GDM1 (cell line): ENCODE data around the gene KISS1R.
"Not testable (repeated sequence)": the region's sequence is repeated elsewhere in the genome, so short reads cannot be mapped to it uniquely, and the experiment has no call there.

Experiments
- DNase-seq: peaks from one replicate; lab custom pipeline; 2025; lab: John Stamatoyannopoulos, UW

Gene KISS1R

DNA sequence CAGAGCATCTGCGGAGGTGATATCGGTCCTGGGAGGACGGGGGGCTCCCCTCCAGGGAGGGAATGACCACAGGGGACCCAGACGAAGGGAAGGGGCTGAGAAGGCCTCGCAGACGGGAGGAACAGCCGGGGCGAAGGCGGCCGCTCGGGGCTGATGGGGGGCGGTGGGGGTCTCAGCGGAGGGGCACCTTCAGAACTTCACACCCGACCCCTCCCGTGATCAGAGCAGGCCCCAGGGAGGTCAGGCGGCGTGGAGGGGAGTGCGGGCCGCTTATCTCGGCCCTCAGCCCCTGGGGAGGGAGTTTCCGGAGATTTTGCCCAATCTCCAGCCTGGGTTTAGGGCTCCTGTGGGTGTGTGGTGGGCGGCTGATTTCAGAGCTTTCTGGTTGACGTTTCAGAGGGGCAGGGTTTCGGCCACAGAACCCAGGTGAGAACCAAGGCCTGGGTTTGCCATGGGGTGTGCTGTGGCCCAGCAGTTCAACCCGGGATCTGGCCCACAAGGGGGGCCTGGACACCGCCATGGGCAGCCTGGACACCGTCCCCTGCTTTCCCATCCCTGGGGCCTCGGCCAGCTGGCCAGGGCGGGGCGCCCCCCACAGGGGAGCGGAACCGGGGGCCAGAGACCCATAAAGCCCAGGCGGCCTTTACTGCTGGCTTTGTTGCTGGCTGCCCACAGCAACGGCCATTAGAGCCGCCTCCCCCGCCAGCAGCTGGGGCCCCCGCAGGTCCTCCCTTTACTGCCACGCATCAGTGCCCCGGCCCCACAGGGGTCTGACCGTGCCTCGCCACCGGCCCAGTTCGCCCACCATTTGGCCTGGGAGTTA, 37.8 kb downstream of the KISS1R start:
- no peak for DNase-seq

DNA sequence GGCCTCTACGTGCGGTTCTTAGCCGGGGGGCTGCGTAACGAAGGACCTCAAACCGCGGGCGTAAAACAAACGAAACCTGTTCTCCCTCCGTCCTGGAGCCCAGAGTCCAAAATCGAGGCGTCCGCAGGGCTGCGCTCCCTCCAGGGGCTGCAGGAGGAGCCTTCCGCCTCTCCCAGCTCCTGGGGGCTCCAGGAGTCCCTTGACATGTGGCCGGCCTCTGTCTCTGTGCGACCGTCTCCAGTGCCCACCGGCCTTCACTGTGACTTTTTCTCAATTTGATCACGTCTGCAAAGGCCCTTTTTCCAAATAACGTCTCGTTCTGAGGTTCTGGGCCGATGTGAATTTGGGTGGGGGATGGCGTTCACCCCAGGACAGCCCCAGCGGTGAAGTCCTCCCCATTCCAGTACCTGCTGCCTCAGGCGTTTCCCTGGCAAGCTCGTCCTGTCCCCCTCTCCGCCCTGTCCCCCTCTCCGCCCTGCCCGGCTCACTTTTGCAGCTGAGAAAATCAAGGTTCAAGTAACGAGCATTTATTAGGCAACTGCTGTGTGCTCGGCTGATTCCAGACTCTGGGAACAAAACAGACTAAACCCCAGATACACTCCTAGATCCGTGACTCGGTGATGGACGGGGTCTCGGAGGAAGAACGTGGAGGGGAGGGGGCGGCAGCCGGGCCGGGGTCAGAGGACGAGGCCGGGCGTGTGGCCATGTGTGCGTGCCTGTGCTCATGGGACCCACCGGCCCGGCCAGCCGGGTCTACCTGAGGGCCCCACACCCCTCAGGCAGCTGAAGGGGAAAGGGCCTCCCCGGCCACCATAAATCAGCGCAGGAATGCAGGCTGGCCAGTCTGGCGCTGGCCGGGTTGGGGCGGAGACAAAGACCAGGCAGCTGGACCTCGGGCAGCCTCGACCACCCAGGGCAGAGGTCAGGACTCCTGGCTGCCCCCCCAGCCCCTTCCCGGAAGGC, 39.0 kb downstream of the KISS1R start:
- DNase-seq: no peak

DNA sequence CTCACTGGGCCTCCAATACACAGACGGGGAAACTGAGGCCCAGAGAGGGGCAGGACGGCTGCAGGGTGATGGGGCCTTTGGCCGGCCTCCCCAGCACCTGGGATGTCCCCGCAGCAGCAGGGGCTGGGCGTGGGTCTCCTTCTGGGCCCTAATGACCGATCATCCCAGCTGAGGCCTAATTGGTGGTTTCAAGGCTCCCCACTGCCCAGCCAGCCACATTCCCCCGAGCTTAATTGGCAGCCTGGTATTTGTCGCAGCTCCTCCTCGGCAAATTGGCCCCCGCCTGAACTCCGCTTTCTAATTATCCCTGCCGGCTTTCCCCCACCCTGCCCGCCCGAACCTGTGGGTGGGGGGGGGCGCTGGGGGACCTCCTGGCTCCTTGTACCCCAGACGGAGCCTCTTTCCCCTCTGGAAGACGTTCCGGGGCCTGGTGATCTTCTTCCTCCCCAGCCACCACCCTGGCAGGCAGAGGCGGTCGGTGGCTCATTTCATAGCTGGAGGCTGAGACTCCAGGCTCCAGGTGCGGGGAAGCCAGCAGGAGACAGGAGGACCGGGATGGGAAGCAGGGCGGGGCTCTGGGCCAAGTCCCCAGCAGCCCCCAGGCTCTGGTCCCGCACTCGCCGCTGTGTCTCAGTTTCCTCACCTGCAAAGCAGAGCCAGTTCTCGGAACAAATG, 39.8 kb downstream of the KISS1R start:
- no peak for DNase-seq

DNA sequence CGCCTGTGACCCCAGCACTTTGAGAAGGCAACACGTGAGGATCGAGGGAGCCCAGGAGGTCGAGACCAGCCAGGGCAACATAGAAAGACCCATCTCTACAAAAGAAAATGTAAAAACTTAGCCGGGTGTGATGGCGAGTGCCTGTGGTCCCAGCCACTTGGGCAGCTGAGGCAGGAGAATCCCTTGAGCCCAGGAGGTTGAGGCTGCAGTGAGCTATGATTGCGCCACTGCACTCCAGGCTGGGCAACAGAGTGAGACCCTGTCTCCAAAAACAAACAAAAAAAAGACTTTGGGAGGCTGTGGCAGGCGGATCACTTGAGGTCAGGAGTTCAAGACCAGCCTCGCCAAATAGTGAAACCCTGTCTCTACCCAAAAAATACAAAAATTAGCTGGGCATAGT, 40.4 kb downstream of the KISS1R start:
- DNase-seq: not testable (repeated sequence)

DNA sequence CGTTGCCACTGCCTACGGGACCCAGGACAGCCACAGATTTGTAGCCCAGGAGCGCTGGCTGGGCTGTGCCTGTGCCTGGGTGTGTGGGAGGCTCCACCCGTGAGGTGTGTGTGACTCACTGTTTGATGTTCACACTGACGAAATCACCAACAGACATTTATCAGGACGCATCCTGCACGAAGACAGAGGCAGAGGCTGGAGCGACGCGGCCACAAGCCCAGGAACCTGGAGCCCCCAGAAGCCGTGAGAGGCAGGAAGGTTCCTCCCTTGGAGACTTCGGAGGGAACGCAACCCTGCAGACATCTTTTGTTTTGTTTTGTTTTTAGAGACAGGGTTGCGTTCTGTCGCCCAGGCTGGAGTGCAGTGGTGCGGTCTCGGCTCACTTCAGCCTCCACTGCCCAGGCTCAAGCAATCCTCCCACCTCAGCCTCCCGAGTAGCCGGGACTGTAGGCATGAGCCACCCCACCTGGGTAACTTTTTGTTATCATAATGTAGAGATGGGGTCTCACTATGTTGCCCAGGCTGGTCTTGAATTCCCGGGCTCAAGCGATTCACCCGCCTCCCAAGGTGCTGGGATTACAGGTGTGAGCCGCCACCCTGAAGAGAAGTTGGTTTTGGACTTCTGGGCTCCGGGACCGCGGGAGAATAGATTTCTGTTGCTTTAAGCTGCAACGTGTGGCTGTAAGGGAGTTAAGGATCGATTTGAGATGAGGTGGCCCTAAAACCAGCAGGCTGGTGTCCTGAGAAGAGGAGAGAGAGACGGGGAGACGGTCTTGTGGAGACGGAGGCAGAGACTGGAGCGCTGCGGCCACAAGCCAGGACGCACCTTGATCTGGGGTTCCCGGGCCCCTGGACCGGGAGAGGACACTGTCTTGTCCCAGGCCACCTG, 42.1 kb downstream of the KISS1R start:
- no peak for DNase-seq

DNA sequence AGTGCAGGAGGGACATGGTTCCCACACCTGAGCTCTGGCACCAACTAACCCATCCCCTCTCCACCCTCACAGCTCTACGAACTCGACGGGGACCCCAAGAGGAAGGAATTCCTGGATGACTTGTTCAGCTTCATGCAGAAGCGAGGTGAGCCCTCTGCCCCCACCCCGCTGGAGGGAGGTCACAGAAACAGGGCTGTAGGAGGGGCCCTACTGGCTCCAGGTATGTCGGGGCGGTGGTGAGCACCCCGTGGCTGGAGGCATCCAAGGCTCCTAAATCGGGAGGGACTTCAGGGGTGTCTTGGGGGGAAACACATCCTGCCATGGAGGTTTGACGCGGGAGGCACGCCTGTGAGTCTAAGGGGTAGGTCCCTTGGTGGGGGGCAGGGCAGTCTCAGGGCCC, 42.9 kb downstream of the KISS1R start:
- DNase-seq: no peak

DNA sequence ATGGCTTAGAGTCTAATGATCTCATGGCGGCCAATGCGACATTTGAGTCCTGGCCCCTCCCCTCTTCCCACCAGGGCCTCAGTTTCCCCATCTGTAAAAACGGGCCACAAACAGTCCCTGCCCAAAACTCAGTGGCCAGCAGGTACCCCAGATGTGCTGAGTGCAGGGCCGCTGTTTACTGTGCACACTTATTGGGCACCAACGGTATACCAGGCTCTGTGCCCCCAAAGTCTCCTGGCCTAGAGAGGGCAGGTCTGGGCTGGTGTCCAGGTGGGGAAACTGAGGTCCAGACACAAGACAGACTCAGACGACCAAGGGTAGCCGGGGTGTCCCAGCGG, 43.4 kb downstream of the KISS1R start:
- no peak for DNase-seq

DNA sequence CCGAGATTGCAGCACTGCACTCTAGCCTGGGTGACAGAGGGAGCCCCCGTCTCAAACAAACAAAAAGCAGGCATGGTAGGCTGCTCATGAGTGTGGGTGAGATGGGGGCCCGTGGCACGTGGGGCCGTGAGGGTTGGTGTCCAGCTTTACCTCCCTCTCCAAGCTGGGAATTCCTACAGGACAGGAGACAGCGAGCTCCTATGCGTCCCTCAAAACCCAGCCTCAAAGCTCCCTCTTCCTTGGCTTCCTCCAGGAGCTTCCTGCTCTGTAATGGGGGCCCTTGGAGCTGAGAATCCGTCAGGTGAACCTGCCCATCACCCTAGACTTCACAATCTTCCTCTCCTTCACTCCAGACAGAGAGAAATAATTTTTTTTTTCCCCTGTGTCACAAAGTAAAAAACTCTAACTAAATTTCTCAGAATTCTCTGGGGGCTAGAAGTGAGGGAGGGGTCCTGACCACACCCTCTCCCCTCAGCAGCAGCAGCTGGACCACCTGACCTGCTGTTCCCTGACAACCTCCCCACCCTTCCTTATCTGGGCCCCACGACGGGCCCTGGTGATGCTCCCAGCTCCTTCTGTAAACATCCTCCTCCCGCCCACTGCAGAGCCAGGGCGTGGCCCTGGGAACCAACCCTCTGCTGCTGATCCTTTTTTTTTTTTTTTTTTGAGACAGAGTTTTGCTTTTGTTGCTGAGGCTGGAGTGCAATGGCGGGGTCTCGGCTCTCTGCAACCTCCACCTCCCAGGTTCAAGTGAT, 44.9 kb downstream of the KISS1R start:
- DNase-seq: no peak

DNA sequence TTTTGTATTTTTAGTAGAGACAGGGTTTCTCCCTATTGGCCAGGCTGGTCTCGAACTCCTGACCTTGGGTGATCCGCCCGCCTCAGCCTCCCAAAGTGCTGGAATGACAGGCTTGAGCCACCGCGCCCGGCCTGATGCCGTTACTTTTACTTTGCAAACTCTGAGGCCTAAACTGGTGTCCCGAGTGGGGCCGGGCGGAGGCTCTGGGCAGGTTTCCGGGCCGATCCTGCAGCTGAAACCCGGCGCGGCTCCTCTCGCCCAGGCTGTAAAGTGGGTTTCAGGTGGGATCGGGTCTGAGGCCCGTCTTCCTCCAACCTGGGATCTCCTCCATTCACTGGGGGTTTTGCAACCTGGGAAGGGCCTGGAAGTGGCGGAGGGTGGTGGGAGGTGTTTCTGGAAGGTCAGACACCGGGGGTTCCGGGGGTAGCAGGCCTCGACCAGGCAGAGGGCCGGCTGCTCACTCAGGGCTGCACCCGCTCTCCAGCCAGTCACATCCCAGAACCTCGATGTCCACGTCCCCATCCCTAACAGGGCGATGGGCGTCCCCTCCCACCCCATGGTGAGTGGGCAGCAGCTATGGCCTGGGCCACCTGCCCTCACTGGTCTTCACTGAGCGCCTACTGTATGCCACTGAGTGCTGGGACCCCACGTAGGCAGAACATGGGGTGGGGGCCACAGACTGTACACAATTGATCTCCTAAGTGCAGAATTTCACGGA, 45.7 kb downstream of the KISS1R start:
- DNase-seq: no peak

DNA sequence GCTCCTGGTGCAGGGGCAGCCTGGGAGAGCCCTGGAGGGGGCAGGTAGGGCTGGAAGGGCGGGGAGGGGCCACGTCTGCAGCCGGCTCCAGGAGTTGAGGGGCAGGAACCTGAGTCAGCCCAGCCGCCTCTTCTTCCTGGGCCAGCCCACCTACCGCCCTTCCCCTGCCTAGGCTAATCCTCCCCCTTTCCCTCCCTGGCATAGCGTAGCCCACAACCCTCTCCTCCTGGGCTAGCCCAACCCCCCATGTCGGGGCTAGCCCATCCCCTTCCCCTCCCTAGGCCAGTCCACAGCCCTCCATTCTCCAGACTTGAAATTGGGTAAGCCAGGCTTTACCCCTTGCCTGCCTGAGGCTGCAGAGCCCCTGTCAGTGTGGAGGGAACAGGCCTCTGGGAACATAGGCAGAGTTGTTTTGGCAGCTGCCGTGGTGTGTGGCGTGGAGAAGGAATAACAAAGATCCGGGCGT, 46.4 kb downstream of the KISS1R start:
- no peak for DNase-seq

DNA sequence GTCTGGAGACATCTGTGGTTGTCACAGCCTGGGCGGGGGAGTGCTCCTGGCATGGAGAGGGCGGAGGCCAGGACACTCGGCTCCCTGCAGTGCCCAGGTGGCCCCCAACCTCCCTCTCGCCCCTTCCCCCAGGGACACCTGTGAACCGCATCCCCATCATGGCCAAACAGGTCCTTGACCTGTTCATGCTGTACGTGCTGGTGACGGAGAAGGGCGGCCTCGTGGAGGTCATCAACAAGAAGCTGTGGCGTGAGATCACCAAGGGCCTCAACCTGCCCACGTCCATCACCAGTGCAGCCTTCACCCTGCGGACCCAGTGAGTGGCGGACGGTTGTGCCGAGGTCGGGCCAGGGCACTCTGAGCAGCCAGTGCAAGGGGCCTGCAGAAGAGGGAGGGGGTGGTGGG, 47.0 kb downstream of the KISS1R start:
- DNase-seq: no peak

DNA sequence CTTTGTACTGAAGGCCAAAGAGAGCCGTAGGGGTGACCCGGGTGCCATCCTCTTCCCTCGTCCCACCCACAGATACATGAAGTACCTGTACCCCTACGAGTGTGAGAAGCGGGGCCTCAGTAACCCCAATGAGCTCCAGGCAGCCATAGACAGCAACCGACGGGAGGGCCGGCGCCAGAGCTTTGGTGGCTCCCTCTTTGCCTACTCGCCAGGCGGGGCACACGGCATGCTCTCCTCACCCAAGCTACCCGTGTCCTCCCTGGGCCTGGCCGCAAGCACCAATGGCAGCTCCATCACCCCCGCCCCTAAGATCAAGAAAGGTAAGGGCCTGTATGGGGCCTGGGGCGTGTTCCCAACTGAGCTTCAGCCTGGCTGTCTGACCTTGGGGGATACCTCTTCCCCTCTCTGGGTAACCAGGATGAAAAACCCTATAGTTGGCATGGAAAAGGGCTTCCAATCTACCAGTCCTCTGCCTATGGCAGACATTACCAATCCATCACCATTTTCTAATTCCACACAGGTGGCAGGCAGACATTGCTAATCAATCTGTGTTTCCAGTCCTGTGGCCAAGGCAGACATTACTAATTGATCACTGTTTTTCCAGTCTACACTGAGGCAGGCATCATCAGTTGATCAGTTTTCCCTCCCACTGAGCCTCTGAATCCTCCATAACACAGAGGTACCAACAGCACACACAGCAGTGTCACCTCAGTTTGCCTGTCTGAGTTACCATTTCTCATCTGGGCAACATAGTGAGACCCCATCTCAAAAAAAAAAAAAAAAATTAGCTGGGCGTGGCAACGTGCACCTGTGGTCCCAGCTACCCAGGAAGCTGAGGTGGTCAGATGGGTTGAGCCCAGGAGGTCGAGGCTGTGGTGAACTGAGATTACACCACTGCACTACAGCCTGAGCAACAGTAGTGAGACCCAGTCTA, 47.9 kb downstream of the KISS1R start:
- DNase-seq: no peak

DNA sequence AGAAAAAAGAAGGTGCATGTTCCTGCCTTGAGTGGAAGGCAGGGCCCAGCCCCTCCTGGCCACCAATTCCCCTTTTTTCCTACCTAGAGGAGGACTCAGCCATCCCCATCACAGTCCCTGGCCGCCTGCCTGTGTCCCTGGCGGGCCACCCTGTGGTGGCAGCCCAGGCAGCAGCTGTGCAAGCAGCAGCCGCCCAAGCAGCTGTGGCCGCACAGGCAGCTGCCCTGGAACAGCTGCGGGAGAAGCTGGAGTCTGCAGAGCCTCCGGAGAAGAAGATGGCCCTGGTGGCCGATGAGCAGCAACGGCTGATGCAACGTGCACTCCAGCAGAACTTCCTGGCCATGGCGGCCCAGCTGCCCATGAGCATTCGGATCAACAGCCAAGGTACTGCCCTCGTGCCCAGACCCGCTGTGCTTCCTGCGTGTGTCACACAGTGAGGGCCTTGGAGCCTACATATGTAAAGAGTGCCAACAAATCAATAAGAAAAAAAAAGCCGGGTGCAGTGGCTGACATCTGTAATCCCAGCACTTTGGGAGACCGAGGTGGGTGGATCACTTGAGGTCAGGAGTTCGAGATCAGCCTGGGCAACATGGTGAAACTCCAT, 49.5 kb downstream of the KISS1R start:
- DNase-seq: no peak
